Aorta (tissue), 5 donors: Measurements from ENCODE around the gene ENOX1. TPM values are rescaled to one million over a fixed set of nuclear protein-coding genes. Genes with fewer than 3 reads are reported as not detected.
A peak's percentile ranks its signal among the peaks of the same experiment; 100 is the strongest.

Source experiments
- ATAC-seq: fragments of 200-7000 bp; cut with Tn5 transposase; one replicate; pipeline ENCODE4 v1.9.1; 2022; ENCODE audit warnings: moderate library complexity; ENCODE audit not compliant: low FRiP score
- DNase-seq, 2 donors: peaks; one replicate each; pipeline ENCODE4 v3.0.0-alpha.2; 2020
- H3K27ac ChIP-seq, 2 donors: one replicate each; pipeline ENCODE4 v1.5.1; 2013; ENCODE audit warnings: low read length in 2 of 2, mild to moderate bottlenecking in 2 of 2, moderate library complexity in 2 of 2, control low read depth in 1 of 2, inconsistent platforms in 1 of 2, low read depth in 1 of 2
- H3K27me3 ChIP-seq, 2 donors: one replicate each; pipeline ENCODE4 v1.6.1; 2013; ENCODE audit warnings: control low read depth in 1 of 2, low read length in 1 of 2, mild to moderate bottlenecking in 1 of 2, moderate library complexity in 1 of 2; ENCODE audit not compliant: insufficient read depth in 2 of 2, control insufficient read depth in 1 of 2
- H3K36me3 ChIP-seq, 2 donors: one replicate each; pipeline ENCODE4 v1.6.1; 2013; ENCODE audit warnings: control low read depth in 1 of 2, low read length in 1 of 2, mild to moderate bottlenecking in 1 of 2; ENCODE audit not compliant: insufficient read depth in 2 of 2, control insufficient read depth in 1 of 2
- H3K4me1 ChIP-seq, 2 donors: one replicate each; pipeline ENCODE4 v1.6.1; 2013; ENCODE audit warnings: low read length in 2 of 2, control low read depth in 1 of 2, mild to moderate bottlenecking in 1 of 2, moderate library complexity in 1 of 2; ENCODE audit not compliant: insufficient read depth in 2 of 2, control insufficient read depth in 1 of 2
- H3K4me3 ChIP-seq, 2 donors: one replicate each; pipeline ENCODE4 v1.5.1; 2013; ENCODE audit warnings: low read length in 2 of 2, control low read depth in 1 of 2, mild to moderate bottlenecking in 1 of 2
- H3K9me3 ChIP-seq: one replicate; pipeline ENCODE4 v1.6.1; 2013; ENCODE audit warnings: mild to moderate bottlenecking, low read length; ENCODE audit not compliant: control insufficient read depth
- whole genome bisulfite sequencing, 2 donors: extraction: QIAGEN DNeasy Blood & Tissue Kit; methylation state at CpG; one replicate each; pipeline ENCODE4 v1.1.7; 2013; 5-methylcytosine and 5-hydroxymethylcytosine counted together
- intact Hi-C, 2 donors: fragments of 100-400 bp; cut with DNase I; formaldehyde crosslinking; loops; one replicate each; pipeline versions ENCODE4 v1.14.2 to v1.15.0; 2022
- polyA plus RNA-seq, 2 donors: library from polyadenylated mRNA; stranded (reverse); fragments of 200-250 nt; gene quantifications; one replicate each; pipeline ENCODE4 v1.2.3, GENCODE V29; 2013
- total RNA-seq, 2 donors: library from RNA; stranded (reverse); fragmentation: NEBNext Ultra II Directional; extraction: Animal tissue kit (Norgen Biotek cat#: 25700); gene quantifications; one replicate each; pipeline ENCODE4 v1.2.1, GENCODE V29; 2021
- donor health status: healthy with polysubstance abuse.
- donor health status: Bipolar disorder and iron deficiency.
- donor health status: DM: no; HTN: no; CAD: no.
- donor health status: DM: no; HTN: no; CAD: no.
- donor health status: DM: yes; HTN: yes; CAD: no.

Gene ENOX1
- total and polyA plus RNA-seq, 4 donors: 0.15 to 2.2 (median 1.4) TPM; not detected in 1

GRCh38 chr13:43780666-43781065 is 6.1 kb downstream of the ENOX1 start:
- H3K9me3 ChIP-seq: no peaks in the 10 kb centered on the region
- no peaks in the 10 kb centered on the region for H3K36me3 ChIP-seq
- no peak overlapping the region for H3K4me3 ChIP-seq
- intact Hi-C loops: no loop called here
- ATAC-seq: no peak
- no peak for DNase-seq
- H3K27ac ChIP-seq: no peak overlapping the region
- no peaks in the 10 kb centered on the region for H3K27me3 ChIP-seq
- no peaks in the 10 kb centered on the region for H3K4me1 ChIP-seq

GRCh38 chr13:43776501-43777079 is 10.2 kb downstream of the ENOX1 start:
- Histone ChIP-seq H3K27me3 (no peaks in the 10 kb centered on the region), H3K27ac (no peak overlapping the region), H3K36me3 (no peaks in the 10 kb centered on the region), H3K9me3 (no peaks in the 10 kb centered on the region), H3K4me1 (no peaks in the 10 kb centered on the region), H3K4me3 (no peak overlapping the region)
- 76 to 77% methylated on average over 2 of the region's 2 CpGs for WGBS, 2 donors
- no peak for DNase-seq
- ATAC-seq: no peak
- intact Hi-C loops: no loop called here

- intact Hi-C loops: no loop called here
- Histone ChIP-seq H3K4me3 (no peak overlapping the region), H3K27ac (no peak overlapping the region), H3K36me3 (no peaks in the 10 kb centered on the region), H3K27me3 (no peaks in the 10 kb centered on the region), H3K9me3 (no peaks in the 10 kb centered on the region), H3K4me1 (no peaks in the 10 kb centered on the region)
- WGBS, 2 donors: 85 to 92% methylated on average over 2 of the region's 2 CpGs
- ATAC-seq (no peak), DNase-seq (no peak)
Observed at GRCh38 chr13:43776006-43776405, 10.8 kb downstream of the ENOX1 start.

DNA sequence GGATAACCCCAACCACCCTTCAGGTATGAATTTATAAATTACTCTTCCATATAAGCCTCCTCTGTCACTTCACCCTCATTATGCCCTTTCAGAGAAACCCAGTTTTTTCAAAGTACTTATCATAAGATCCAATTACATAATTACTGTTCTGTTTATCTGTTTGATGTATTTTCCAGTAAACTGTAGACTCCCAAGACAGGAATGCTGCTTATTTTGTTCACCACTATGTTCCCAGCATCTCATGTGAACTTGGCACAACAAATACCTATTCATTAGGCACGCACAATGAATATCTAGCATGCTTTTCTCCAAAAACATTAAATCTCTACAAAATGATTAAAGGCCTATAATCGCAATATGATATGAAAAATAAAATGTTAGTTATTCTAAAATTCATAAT is 13.2 kb downstream of the ENOX1 start:
- no peaks in the 10 kb centered on the region for H3K9me3 ChIP-seq
- WGBS, 2 donors: 94% methylated on average over 2 of the region's 2 CpGs
- ATAC-seq (no peak), DNase-seq (no peak)
- H3K36me3 ChIP-seq: no peaks in the 10 kb centered on the region
- H3K27ac ChIP-seq: no peak overlapping the region
- intact Hi-C loops: no loop called here
- H3K4me1 ChIP-seq: no peaks in the 10 kb centered on the region
- no peak overlapping the region for H3K4me3 ChIP-seq
- H3K27me3 ChIP-seq: no peaks in the 10 kb centered on the region

GRCh38 chr13:43770871-43771270 is 15.9 kb downstream of the ENOX1 start:
- DNase-seq (no peak), ATAC-seq (no peak)
- intact Hi-C loops: no loop called here
- peaks cover 0 to 11% of the 10 kb centered on the region in 2 donors for H3K4me1 ChIP-seq
- no peaks in the 10 kb centered on the region for H3K27me3 ChIP-seq
- no peaks in the 10 kb centered on the region for H3K36me3 ChIP-seq
- no peak overlapping the region for H3K4me3 ChIP-seq
- no peaks in the 10 kb centered on the region for H3K9me3 ChIP-seq
- 92 to 94% methylated on average over 3 of the region's 3 CpGs for WGBS, 2 donors
- H3K27ac ChIP-seq: no peak overlapping the region

DNA sequence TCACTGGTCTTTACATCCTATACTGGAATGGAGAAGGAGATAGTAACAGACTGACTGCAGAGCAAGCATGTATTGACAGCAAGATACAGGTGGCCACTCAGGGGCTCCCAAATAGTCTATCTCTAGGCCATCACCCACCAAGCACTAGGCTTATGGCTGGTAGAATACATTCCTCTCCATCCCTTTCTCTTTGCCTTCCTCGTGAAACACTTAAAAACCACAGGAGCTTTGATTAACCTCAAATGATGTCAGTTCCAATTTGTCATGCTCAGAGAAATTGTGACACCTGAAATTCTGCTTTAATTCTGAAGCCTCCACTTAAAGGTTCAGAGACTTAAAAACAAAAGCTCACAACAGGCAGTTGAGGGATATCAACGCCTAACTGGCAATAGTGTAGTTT is 17.2 kb downstream of the ENOX1 start:
- H3K27me3 ChIP-seq: no peaks in the 10 kb centered on the region
- H3K27ac ChIP-seq: no peak overlapping the region
- DNase-seq (no peak), ATAC-seq (no peak)
- H3K4me3 ChIP-seq: no peak overlapping the region
- peaks cover 0 to 11% of the 10 kb centered on the region in 2 donors for H3K4me1 ChIP-seq
- intact Hi-C loops: no loop called here
- WGBS, 2 donors: 93 to 99% methylated on average over 2 of the region's 2 CpGs
- no peaks in the 10 kb centered on the region for H3K9me3 ChIP-seq
- no peaks in the 10 kb centered on the region for H3K36me3 ChIP-seq

- WGBS, 2 donors: 7 to 8% methylated on average over 2 of the region's 2 CpGs
- DNase-seq: no peak
- H3K27me3 ChIP-seq: no peaks in the 10 kb centered on the region
- intact Hi-C loops: no loop called here
- H3K4me3 ChIP-seq: no peak overlapping the region
- H3K4me1 ChIP-seq: peaks cover 0 to 11% of the 10 kb centered on the region in 2 donors
- H3K9me3 ChIP-seq: no peaks in the 10 kb centered on the region
- no peak overlapping the region for H3K27ac ChIP-seq
- no peaks in the 10 kb centered on the region for H3K36me3 ChIP-seq
- peak; percentile 45 for ATAC-seq
Observed at GRCh38 chr13:43767341-43767931, 19.3 kb downstream of the ENOX1 start.

DNA sequence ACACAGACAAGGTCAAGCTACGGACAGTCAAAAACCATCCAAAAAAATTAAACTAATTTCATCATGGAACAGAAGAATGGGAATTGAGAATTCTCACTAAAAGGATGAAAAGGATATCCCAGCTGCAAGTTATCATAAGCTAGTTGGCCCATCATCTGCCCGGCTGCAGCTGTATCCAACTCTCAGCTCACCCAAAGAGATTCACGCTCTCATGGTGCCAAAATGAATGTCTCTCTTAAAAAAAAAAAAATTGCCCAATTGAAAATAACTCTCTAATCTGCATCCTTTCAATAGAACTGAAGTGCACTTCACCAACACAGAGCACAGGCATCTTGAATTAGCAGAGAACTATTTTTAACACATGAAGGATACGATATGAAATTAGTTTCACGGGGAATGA is 20.0 kb downstream of the ENOX1 start:
- H3K9me3 ChIP-seq: no peaks in the 10 kb centered on the region
- H3K4me3 ChIP-seq: no peak overlapping the region
- H3K27ac ChIP-seq: no peak overlapping the region
- 53 to 55% methylated on average over 5 of the region's 5 CpGs for WGBS, 2 donors
- H3K27me3 ChIP-seq: no peaks in the 10 kb centered on the region
- ATAC-seq (no peak), DNase-seq (no peak)
- intact Hi-C loops: no loop called here
- no peaks in the 10 kb centered on the region for H3K36me3 ChIP-seq
- H3K4me1 ChIP-seq: peaks cover 0 to 11% of the 10 kb centered on the region in 2 donors

GRCh38 chr13:43764349-43764748 is 22.4 kb downstream of the ENOX1 start:
- ATAC-seq (no peak), DNase-seq (no peak)
- H3K27ac ChIP-seq: no peak overlapping the region
- H3K27me3 ChIP-seq: no peaks in the 10 kb centered on the region
- 65 to 89% methylated on average over 2 of the region's 2 CpGs for WGBS, 2 donors
- no peaks in the 10 kb centered on the region for H3K9me3 ChIP-seq
- no peak overlapping the region for H3K4me3 ChIP-seq
- peaks cover 0 to 11% of the 10 kb centered on the region in 2 donors for H3K4me1 ChIP-seq
- intact Hi-C loops: no loop called here
- H3K36me3 ChIP-seq: no peaks in the 10 kb centered on the region
